CD14-positive monocyte (primary cell): ENCODE data around the gene WDR89. TPM values are rescaled to one million over a fixed set of nuclear protein-coding genes. Genes with fewer than 3 reads are reported as not detected.

Experiments used
- DNase-seq, 3 donors: peaks; one replicate each; pipeline ENCODE4 v3.0.0-alpha.2; 2011 to 2022
- H2AFZ ChIP-seq: 2 replicates; pipeline ENCODE4 v1.6.0; 2012; ENCODE audit warnings: mild to moderate bottlenecking, low read depth, low read length, inconsistent platforms; ENCODE audit not compliant: insufficient read depth, poor library complexity, severe bottlenecking
- H3K27ac ChIP-seq, 2 donors: 1 replicate in 1 of 2; 2 replicates in 1 of 2; pipeline ENCODE4 v1.5.1; 2012 to 2013; ENCODE audit warnings: low read length in 2 of 2, control low read depth in 1 of 2, inconsistent platforms in 1 of 2, low read depth in 1 of 2, mild to moderate bottlenecking in 1 of 2
- H3K27me3 ChIP-seq, 2 donors: one replicate each; pipeline versions ENCODE4 v1.6.0 to v1.6.1; 2011 to 2013; ENCODE audit warnings: low read length in 2 of 2; ENCODE audit not compliant: control insufficient read depth in 2 of 2, insufficient read depth in 2 of 2
- H3K36me3 ChIP-seq, 2 donors: replicated peaks in 1 of 2; 1 replicate in 1 of 2; 2 replicates in 1 of 2; pipeline versions ENCODE4 v1.5.1 to v1.6.1; 2012 to 2013; ENCODE audit warnings: low read length in 2 of 2, control low read depth in 1 of 2, inconsistent platforms in 1 of 2, mild to moderate bottlenecking in 1 of 2; ENCODE audit not compliant: insufficient read depth in 2 of 2, control insufficient read depth in 1 of 2
- H3K4me1 ChIP-seq, 2 donors: 1 replicate in 1 of 2; 2 replicates in 1 of 2; pipeline versions ENCODE4 v1.5.1 to v1.6.1; 2012 to 2013; ENCODE audit warnings: low read length in 2 of 2, control low read depth in 1 of 2, inconsistent platforms in 1 of 2, mild to moderate bottlenecking in 1 of 2, moderate library complexity in 1 of 2; ENCODE audit not compliant: insufficient read depth in 2 of 2, control insufficient read depth in 1 of 2
- H3K4me2 ChIP-seq: replicated peaks from 2 replicates; pipeline ENCODE3; 2012; ENCODE audit warnings: low read length, moderate library complexity, mild to moderate bottlenecking; ENCODE audit not compliant: poor library complexity, severe bottlenecking; ENCODE audit errors: extremely low read depth
- H3K4me3 ChIP-seq, 3 experiments: fragments of 200-600 bp in 1 of 3; sonication (generic) in 1 of 3; replicated peaks in 1 of 3; 1 replicate in 2 of 3; 2 replicates in 1 of 3; pipeline ENCODE4 v1.5.1; 2011 to 2013; ENCODE audit warnings: low read length in 3 of 3, mild to moderate bottlenecking in 3 of 3, control low read depth in 2 of 3, low read depth in 2 of 3, inconsistent platforms in 1 of 3, moderate library complexity in 1 of 3
- H3K79me2 ChIP-seq: 2 replicates; pipeline ENCODE4 v1.6.0; 2012; ENCODE audit warnings: mild to moderate bottlenecking, control low read depth, inconsistent platforms, low read length, moderate library complexity; ENCODE audit not compliant: insufficient read depth
- H3K9ac ChIP-seq: 2 replicates; pipeline ENCODE4 v1.6.0; 2017; ENCODE audit warnings: low read length, mild to moderate bottlenecking; ENCODE audit not compliant: insufficient read depth, poor library complexity, severe bottlenecking
- H3K9me3 ChIP-seq, 2 donors: replicated peaks in 1 of 2; 1 replicate in 1 of 2; 2 replicates in 1 of 2; pipeline versions ENCODE4 v1.5.1 to v1.6.1; 2012 to 2013; ENCODE audit warnings: low read length in 2 of 2, control low read depth in 1 of 2; ENCODE audit not compliant: control insufficient read depth in 1 of 2, insufficient read depth in 1 of 2
- H4K20me1 ChIP-seq: 2 replicates; pipeline ENCODE4 v1.6.0; 2012; ENCODE audit warnings: mild to moderate bottlenecking, low read length, control low read depth, moderate library complexity; ENCODE audit not compliant: insufficient read depth
- H3K27ac Mint-ChIP-seq, 7 donors: one replicate each; pipeline ENCODE4 v1.8.0; 2020; ENCODE audit warnings: mild to moderate bottlenecking in 7 of 7, mixed read lengths in 7 of 7, moderate library complexity in 6 of 7, inconsistent platforms in 2 of 7
- H3K27me3 Mint-ChIP-seq, 3 donors: one replicate each; pipeline ENCODE4 v1.8.0; 2021 to 2022; ENCODE audit warnings: low read depth in 3 of 3, mild to moderate bottlenecking in 3 of 3, mixed read lengths in 3 of 3, moderate library complexity in 3 of 3, inconsistent platforms in 1 of 3
- H3K36me3 Mint-ChIP-seq, 2 donors: one replicate each; pipeline ENCODE4 v1.8.0; 2020; ENCODE audit warnings: mixed read lengths in 2 of 2, inconsistent platforms in 1 of 2, mild to moderate bottlenecking in 1 of 2
- H3K4me1 Mint-ChIP-seq: one replicate; pipeline ENCODE4 v1.8.0; 2020; ENCODE audit warnings: mild to moderate bottlenecking, mixed read lengths
- H3K4me3 Mint-ChIP-seq, 2 donors: one replicate each; pipeline ENCODE4 v1.8.0; 2020; ENCODE audit warnings: mild to moderate bottlenecking in 2 of 2, mixed read lengths in 2 of 2, moderate library complexity in 1 of 2
- H3K9me3 Mint-ChIP-seq, 7 donors: one replicate each; pipeline ENCODE4 v1.8.0; 2020 to 2022; ENCODE audit warnings: mixed read lengths in 7 of 7, mild to moderate bottlenecking in 6 of 7, moderate library complexity in 6 of 7, inconsistent platforms in 2 of 7
- WGBS: methylation state at CpG from one replicate; pipeline ENCODE4 v1.1.5; 2013; ENCODE audit warnings: missing lambda C conversion rate; ENCODE audit not compliant: insufficient coverage; 5-methylcytosine and 5-hydroxymethylcytosine counted together
- intact Hi-C, 2 donors: fragments of 100-400 bp; cut with micrococcal nuclease; formaldehyde crosslinking; loops; one replicate each; pipeline versions ENCODE4 v1.15.0 to v1.15.1; 2023
- polyA plus RNA-seq, 3 donors: library from polyadenylated mRNA; depleted of rRNA in 1 of 3; unstranded in 2 of 3; stranded (reverse) in 1 of 3; fragments of 300-500 nt in 2 of 3; fragments of >200 nt in 1 of 3; fragmentation: Illumina TruSeq in 2 of 3; gene quantifications; 1 replicate in 2 of 3; 2 replicates in 1 of 3; pipeline ENCODE4 v1.2.3, GENCODE V29; 2012 to 2021
- TF ChIP-seq, protein P1 (sequence below): fragments of 200-600 bp; IDR thresholded peaks from one replicate; pipeline ENCODE4 v1.8.0; 2022; ENCODE audit warnings: antibody characterized with exemption, mild to moderate bottlenecking

The WDR89 gene
- polyA plus RNA-seq, 3 donors, result 2.1 to 3.6 (median 2.2) TPM

DNA sequence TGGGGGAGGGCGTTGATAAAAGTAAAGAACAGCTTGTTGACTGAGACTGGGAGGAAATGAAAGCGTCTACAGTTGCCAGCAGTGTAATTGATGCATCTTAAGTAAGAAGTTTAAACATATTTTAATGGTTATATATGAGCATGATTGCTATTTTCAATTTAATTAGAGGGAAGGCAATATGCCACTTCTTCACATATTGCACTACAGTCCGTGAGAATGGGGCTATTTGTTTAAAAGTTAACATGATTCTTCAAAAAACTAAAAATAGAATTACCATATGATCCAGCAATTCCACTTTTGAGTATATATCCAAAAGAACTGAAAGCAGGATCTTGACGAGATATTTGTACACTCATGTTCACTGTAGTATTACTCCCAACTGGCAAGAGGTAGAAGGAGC, 60.2 kb downstream of the WDR89 start:
- Mint-ChIP-seq H3K4me3 (no peak overlapping the region), H3K27me3 (peaks cover 1 to 3% (median 2%) of the 10 kb centered on the region in 3 donors), H3K27ac (no peak overlapping the region), H3K36me3 (no peaks in the 10 kb centered on the region), H3K9me3 (peaks cover 0 to 2% (median 0%) of the 10 kb centered on the region in 7 donors), H3K4me1 (no peaks in the 10 kb centered on the region)
- H3K27me3 ChIP-seq, result no peaks in the 10 kb centered on the region
- WGBS, result no CpG with 5 or more reads among the region's 4 CpGs
- no peaks in the 10 kb centered on the region for H3K36me3 ChIP-seq
- H3K4me1 ChIP-seq, result no peaks in the 10 kb centered on the region
- TF ChIP-seq, protein P1, sequence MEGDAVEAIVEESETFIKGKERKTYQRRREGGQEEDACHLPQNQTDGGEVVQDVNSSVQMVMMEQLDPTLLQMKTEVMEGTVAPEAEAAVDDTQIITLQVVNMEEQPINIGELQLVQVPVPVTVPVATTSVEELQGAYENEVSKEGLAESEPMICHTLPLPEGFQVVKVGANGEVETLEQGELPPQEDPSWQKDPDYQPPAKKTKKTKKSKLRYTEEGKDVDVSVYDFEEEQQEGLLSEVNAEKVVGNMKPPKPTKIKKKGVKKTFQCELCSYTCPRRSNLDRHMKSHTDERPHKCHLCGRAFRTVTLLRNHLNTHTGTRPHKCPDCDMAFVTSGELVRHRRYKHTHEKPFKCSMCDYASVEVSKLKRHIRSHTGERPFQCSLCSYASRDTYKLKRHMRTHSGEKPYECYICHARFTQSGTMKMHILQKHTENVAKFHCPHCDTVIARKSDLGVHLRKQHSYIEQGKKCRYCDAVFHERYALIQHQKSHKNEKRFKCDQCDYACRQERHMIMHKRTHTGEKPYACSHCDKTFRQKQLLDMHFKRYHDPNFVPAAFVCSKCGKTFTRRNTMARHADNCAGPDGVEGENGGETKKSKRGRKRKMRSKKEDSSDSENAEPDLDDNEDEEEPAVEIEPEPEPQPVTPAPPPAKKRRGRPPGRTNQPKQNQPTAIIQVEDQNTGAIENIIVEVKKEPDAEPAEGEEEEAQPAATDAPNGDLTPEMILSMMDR, result no peak
- DNase-seq, result no peak
- no peak overlapping the region for H3K9ac ChIP-seq
- intact Hi-C loops, result no loop called here
- no peak overlapping the region for H2AFZ ChIP-seq
- H3K4me2 ChIP-seq, result no peak overlapping the region
- H3K79me2 ChIP-seq, result no peaks in the 10 kb centered on the region
- no peak overlapping the region for H3K4me3 ChIP-seq
- no peak overlapping the region for H3K27ac ChIP-seq
- H3K9me3 ChIP-seq, result no peaks in the 10 kb centered on the region
- H4K20me1 ChIP-seq, result no peaks in the 10 kb centered on the region

DNA sequence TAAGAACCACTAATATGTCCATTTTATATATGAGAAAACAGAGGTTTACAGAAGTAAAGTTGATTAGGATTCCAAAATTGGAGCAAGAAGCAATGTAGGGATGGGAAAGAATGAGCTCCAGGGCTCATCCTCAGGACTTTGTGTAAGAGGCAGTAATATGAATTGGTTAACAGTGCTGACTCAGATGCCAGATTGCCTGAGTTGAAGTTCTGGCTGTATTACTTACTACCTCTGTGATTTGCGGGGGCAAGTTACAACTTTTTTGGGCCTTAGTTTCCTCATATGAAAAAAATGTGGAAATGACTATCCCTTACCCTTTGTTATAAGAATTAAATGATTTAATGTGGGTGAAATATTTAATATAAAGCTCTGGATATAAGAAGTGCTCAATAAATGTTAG, 63.4 kb downstream of the WDR89 start:
- no peak overlapping the region for H3K27ac Mint-ChIP-seq
- no peak overlapping the region for H3K27ac ChIP-seq
- H3K79me2 ChIP-seq, result no peaks in the 10 kb centered on the region
- no peaks in the 10 kb centered on the region for H3K9me3 ChIP-seq
- H3K4me1 Mint-ChIP-seq, result peaks cover 3% of the 10 kb centered on the region
- H3K27me3 ChIP-seq, result no peaks in the 10 kb centered on the region
- intact Hi-C loops, result no loop called here
- no CpG with 5 or more reads among the region's 1 CpG for WGBS
- no peak overlapping the region for H3K4me2 ChIP-seq
- peaks cover 2 to 9% (median 3%) of the 10 kb centered on the region in 3 donors for H3K27me3 Mint-ChIP-seq
- H3K9ac ChIP-seq, result no peak overlapping the region
- H3K4me3 Mint-ChIP-seq, result no peak overlapping the region
- TF ChIP-seq, protein P1, result no peak
- no peaks in the 10 kb centered on the region for H4K20me1 ChIP-seq
- H2AFZ ChIP-seq, result no peak overlapping the region
- no peaks in the 10 kb centered on the region for H3K9me3 Mint-ChIP-seq
- no peak overlapping the region for H3K4me3 ChIP-seq
- H3K4me1 ChIP-seq, result no peaks in the 10 kb centered on the region
- no peak for DNase-seq
- H3K36me3 Mint-ChIP-seq, result no peaks in the 10 kb centered on the region
- no peaks in the 10 kb centered on the region for H3K36me3 ChIP-seq
